Large intestine (tissue), 3 donors: ENCODE data around the gene TEP1. TPM values are rescaled to one million over a fixed set of nuclear protein-coding genes. Genes with fewer than 3 reads are reported as not detected.

Experiments used
- DNase-seq, 2 donors: peaks; one replicate each; pipeline versions ENCODE4 v3.0.0 to v3.0.0-alpha.2; 2013
- H3K27ac ChIP-seq: one replicate; pipeline ENCODE4 v1.5.1; 2013; ENCODE audit warnings: low read length
- H3K27me3 ChIP-seq: 2 replicates; pipeline ENCODE4 v1.6.1; 2013; ENCODE audit warnings: low read length; ENCODE audit not compliant: control insufficient read depth, insufficient read depth
- H3K36me3 ChIP-seq: 2 replicates; pipeline ENCODE4 v1.6.1; 2013; ENCODE audit warnings: low read length; ENCODE audit not compliant: control insufficient read depth, insufficient read depth
- H3K4me1 ChIP-seq: one replicate; pipeline ENCODE4 v1.6.1; 2013; ENCODE audit warnings: low read length; ENCODE audit not compliant: control insufficient read depth, insufficient read depth
- H3K4me3 ChIP-seq: one replicate; pipeline ENCODE4 v1.5.1; 2013; ENCODE audit warnings: low read length
- H3K9me3 ChIP-seq: one replicate; pipeline ENCODE4 v1.6.1; 2013; ENCODE audit warnings: mild to moderate bottlenecking, low read depth, low read length, moderate library complexity; ENCODE audit not compliant: control insufficient read depth
- WGBS: methylation state at CpG from one replicate; pipeline ENCODE4 v1.1.5; 2013; ENCODE audit warnings: low lambda C conversion rate; ENCODE audit not compliant: insufficient coverage; 5-methylcytosine and 5-hydroxymethylcytosine counted together
- polyA plus RNA-seq: library from polyadenylated mRNA; unstranded; fragments of 120-200 nt; gene quantifications from one replicate; pipeline ENCODE4 v1.2.1, GENCODE V29; 2013

TEP1 gene
- polyA plus RNA-seq, 1 donor: 98.8 TPM

- H3K27me3 ChIP-seq: no peaks in the 10 kb centered on the region
- no peak for DNase-seq
- no CpG with 5 or more reads among the region's 2 CpGs for WGBS
- peaks cover 21% of the 10 kb centered on the region for H3K36me3 ChIP-seq
- no peaks in the 10 kb centered on the region for H3K9me3 ChIP-seq
- H3K27ac ChIP-seq: no peak overlapping the region
- no peak overlapping the region for H3K4me3 ChIP-seq
- H3K4me1 ChIP-seq: no peaks in the 10 kb centered on the region
Measured at GRCh38 chr14:20328705-20329104, 84.6 kb downstream of the TEP1 start.

- Histone ChIP-seq H3K4me1 (no peaks in the 10 kb centered on the region), H3K4me3 (no peak overlapping the region), H3K9me3 (no peaks in the 10 kb centered on the region), H3K27me3 (no peaks in the 10 kb centered on the region), H3K36me3 (peaks cover 28% of the 10 kb centered on the region), H3K27ac (no peak overlapping the region)
- WGBS: 9% methylated on average over 4 of the region's 8 CpGs
- DNase-seq: peak; percentile 42 to 65
Measured at GRCh38 chr14:20327005-20327869, 86.1 kb downstream of the TEP1 start.

GRCh38 chr14:20317720-20318119 is 95.6 kb downstream of the TEP1 start:
- no peaks in the 10 kb centered on the region for H3K27me3 ChIP-seq
- H3K4me3 ChIP-seq: no peak overlapping the region
- WGBS: no CpG with 5 or more reads among the region's 16 CpGs
- H3K36me3 ChIP-seq: peaks cover 26% of the 10 kb centered on the region
- no peak for DNase-seq
- no peaks in the 10 kb centered on the region for H3K9me3 ChIP-seq
- no peaks in the 10 kb centered on the region for H3K4me1 ChIP-seq
- H3K27ac ChIP-seq: no peak overlapping the region

Other genes starting within 250 kb of the TEP1 start
- not detected for gene OR11G2, start 222.6 kb downstream of the TEP1 start, polyA plus RNA-seq
- gene OR11H6, start 189.8 kb downstream of the TEP1 start, polyA plus RNA-seq: not detected
- 0.34 TPM for gene OR11H7, start 184.5 kb downstream of the TEP1 start, polyA plus RNA-seq
- not detected for gene OR11H4, start 174.2 kb downstream of the TEP1 start, polyA plus RNA-seq
- 14.2 TPM for gene TTC5, start 107.5 kb downstream of the TEP1 start, polyA plus RNA-seq
- gene CCNB1IP1, start 80.2 kb downstream of the TEP1 start, polyA plus RNA-seq: 67.7 TPM
- 30.9 TPM for gene PARP2, start 69.9 kb downstream of the TEP1 start, polyA plus RNA-seq
- gene KLHL33, start 22.7 kb upstream of the TEP1 start, polyA plus RNA-seq: 0.64 TPM
- 63.2 TPM for gene OSGEP, start 41.3 kb upstream of the TEP1 start, polyA plus RNA-seq
- 218 TPM for gene APEX1, start 41.7 kb upstream of the TEP1 start, polyA plus RNA-seq
- gene PIP4P1, start 47.9 kb upstream of the TEP1 start, polyA plus RNA-seq: 44.0 TPM
- gene PNP, start 55.9 kb upstream of the TEP1 start, polyA plus RNA-seq: 215 TPM
- gene RNASE10, start 92.0 kb upstream of the TEP1 start, polyA plus RNA-seq: 1.0 TPM
- gene RNASE9, start 147.5 kb upstream of the TEP1 start, polyA plus RNA-seq: not detected
- not detected for gene RNASE11, start 174.5 kb upstream of the TEP1 start, polyA plus RNA-seq
- not detected for gene RNASE12, start 177.9 kb upstream of the TEP1 start, polyA plus RNA-seq
- gene OR6S1, start 228.2 kb upstream of the TEP1 start, polyA plus RNA-seq: not detected